HEK293 (cell line): ENCODE data around the gene CAMKK1.

Experiments used
- ATF2 ChIP-seq: fragments of 450-650 bp; formaldehyde crosslinking; IDR thresholded peaks from 2 replicates; pipeline ENCODE4 v1.5.1; 2016; ENCODE audit warnings: missing biosample characterization, missing genetic modification characterization, low read depth
- CTCF ChIP-seq: fragments of 450-650 bp; formaldehyde crosslinking; IDR thresholded peaks from 2 replicates; pipeline ENCODE4 v1.5.1; 2016; ENCODE audit warnings: missing biosample characterization, missing genetic modification characterization
- KLF8 ChIP-seq: fragments of 450-650 bp; formaldehyde crosslinking; IDR thresholded peaks from 2 replicates; pipeline ENCODE4 v1.5.1; 2016; ENCODE audit warnings: missing biosample characterization, missing genetic modification characterization
- PBX3 ChIP-seq: sonication (generic); formaldehyde crosslinking; IDR thresholded peaks from 2 replicates; pipeline ENCODE4 v1.8.1; 2022; ENCODE audit warnings: mild to moderate bottlenecking, moderate library complexity, missing genetic modification reagents
- PRDM6 ChIP-seq: fragments of 450-650 bp; formaldehyde crosslinking; IDR thresholded peaks from 2 replicates; pipeline ENCODE4 v1.5.1; 2017; ENCODE audit warnings: missing biosample characterization, missing genetic modification characterization
- SP3 ChIP-seq: fragments of 450-650 bp; formaldehyde crosslinking; IDR thresholded peaks from 2 replicates; pipeline ENCODE4 v1.5.1; 2016; ENCODE audit warnings: missing biosample characterization, missing genetic modification characterization
- YY1 ChIP-seq: fragments of 450-650 bp; formaldehyde crosslinking; IDR thresholded peaks from 2 replicates; pipeline ENCODE4 v1.5.1; 2018; ENCODE audit warnings: missing biosample characterization, missing genetic modification characterization
- ZBTB21 ChIP-seq: fragments of 450-650 bp; formaldehyde crosslinking; IDR thresholded peaks from 2 replicates; pipeline ENCODE4 v1.5.1; 2017; ENCODE audit warnings: missing biosample characterization, missing genetic modification characterization
- ZEB2 ChIP-seq: fragments of 450-650 bp; formaldehyde crosslinking; IDR thresholded peaks from 2 replicates; pipeline ENCODE4 v1.5.1; 2016; ENCODE audit warnings: missing biosample characterization, missing genetic modification characterization
- ZNF121 ChIP-seq: fragments of 450-650 bp; formaldehyde crosslinking; IDR thresholded peaks from 2 replicates; pipeline ENCODE4 v1.5.1; 2016; ENCODE audit warnings: missing biosample characterization, missing genetic modification characterization
- ZNF423 ChIP-seq: fragments of 450-650 bp; formaldehyde crosslinking; IDR thresholded peaks from 2 replicates; pipeline ENCODE4 v1.5.1; 2016; ENCODE audit warnings: missing biosample characterization, missing genetic modification characterization
- ZSCAN18 ChIP-seq: fragments of 450-650 bp; formaldehyde crosslinking; IDR thresholded peaks from 2 replicates; pipeline ENCODE4 v1.5.1; 2016; ENCODE audit warnings: missing biosample characterization, missing genetic modification characterization

- TF ChIP-seq YY1 (tag by site-specific recombination), result no peak
- no peak for TF ChIP-seq ZEB2 (tag by site-specific recombination)
- TF ChIP-seq CTCF (tag by site-specific recombination), result no peak
- no peak for TF ChIP-seq ZNF423
- TF ChIP-seq PBX3 (CRISPR knock-in tag), result no peak
- TF ChIP-seq ZSCAN18 (tag by site-specific recombination), result no peak
- no peak for TF ChIP-seq PRDM6 (tag by site-specific recombination)
- no peak for TF ChIP-seq ZBTB21
- no peak for TF ChIP-seq ZNF121 (tag by site-specific recombination)
- no peak for TF ChIP-seq ATF2 (tag by site-specific recombination)
- TF ChIP-seq SP3 (tag by site-specific recombination), result no peak
- TF ChIP-seq KLF8 (tag by site-specific recombination), result no peak
These were observed 23.3 kb upstream of the CAMKK1 start, which contains the start of gene P2RX1 for GRCh38 chr17:3915995-3916696.
